ENCODE measurements around the gene CXCR2. TPM values are rescaled to one million over a fixed set of nuclear protein-coding genes. Genes with fewer than 3 reads are reported as not detected.

Gene CXCR2
- total and polyA plus RNA-seq, 4 donors, result 0.47 to 1.8 (median 0.97) TPM

- H3K4me1 ChIP-seq (ENCODE audit: control insufficient read depth in 4 of 4, insufficient read depth in 4 of 4, low read length in 3 of 4), result no peaks in the 10 kb centered on the region
These were observed 47.0 kb downstream of the CXCR2 start for GRCh38 chr2:218172845-218173244.

More at GRCh38 chr2:218172845-218173244, 47.0 kb downstream of the CXCR2 start:
- Histone ChIP-seq H3K27me3 (ENCODE audit: control insufficient read depth in 4 of 4, insufficient read depth in 4 of 4, low read length in 3 of 4) (no peaks in the 10 kb centered on the region), H3K36me3 (ENCODE audit: control insufficient read depth in 4 of 4, insufficient read depth in 3 of 4, low read depth in 1 of 4, low read length in 3 of 4) (no peaks in the 10 kb centered on the region), H3K9me3 (ENCODE audit: control insufficient read depth in 4 of 4, low read length in 3 of 4) (no peaks in the 10 kb centered on the region), H3K9ac (ENCODE audit: low read depth in 1 of 2, low read length in 2 of 2) (no peak overlapping the region), H3K27ac (ENCODE audit: low read depth in 1 of 2, low read length in 2 of 2) (no peak overlapping the region), H3K4me3 (ENCODE audit: low read depth in 1 of 3, low read length in 3 of 3) (no peak overlapping the region)
- no peak for DNase-seq (ENCODE audit: low spot score)
- 90% methylated on average over 2 of the region's 2 CpGs for WGBS
- TF ChIP-seq MAX (IDR thresholded peaks at IDR 0.05), result no peak
- no peak for TF ChIP-seq GABPA (IDR thresholded peaks at IDR 0.05 in 1 of 2, conservative IDR thresholded peaks at IDR 0.05 in 1 of 2)
- no peak for TF ChIP-seq HNF4A (conservative IDR thresholded peaks at IDR 0.05)
- TF ChIP-seq YY1 (IDR thresholded peaks at IDR 0.05), result no peak
- TF ChIP-seq EGR1 (IDR thresholded peaks at IDR 0.05; ENCODE audit: low read depth in 2 of 2), result no peak
- TF ChIP-seq JUND (IDR thresholded peaks at IDR 0.05), result no peak
- no peak for TF ChIP-seq RAD21 (IDR thresholded peaks at IDR 0.05)
- TF ChIP-seq NR2F2 (IDR thresholded peaks at IDR 0.05), result no peak
- no peak for TF ChIP-seq CTCF (IDR thresholded peaks at IDR 0.05; ENCODE audit: low read depth, low read length, missing input control)
- TF ChIP-seq HNF4G (IDR thresholded peaks at IDR 0.05), result no peak
- no peak for TF ChIP-seq ATF3 (IDR thresholded peaks at IDR 0.05)
- TF ChIP-seq SP1 (IDR thresholded peaks at IDR 0.05), result no peak
- no peak for TF ChIP-seq FOXA1 (IDR thresholded peaks at IDR 0.05)
- TF ChIP-seq, protein P1, sequence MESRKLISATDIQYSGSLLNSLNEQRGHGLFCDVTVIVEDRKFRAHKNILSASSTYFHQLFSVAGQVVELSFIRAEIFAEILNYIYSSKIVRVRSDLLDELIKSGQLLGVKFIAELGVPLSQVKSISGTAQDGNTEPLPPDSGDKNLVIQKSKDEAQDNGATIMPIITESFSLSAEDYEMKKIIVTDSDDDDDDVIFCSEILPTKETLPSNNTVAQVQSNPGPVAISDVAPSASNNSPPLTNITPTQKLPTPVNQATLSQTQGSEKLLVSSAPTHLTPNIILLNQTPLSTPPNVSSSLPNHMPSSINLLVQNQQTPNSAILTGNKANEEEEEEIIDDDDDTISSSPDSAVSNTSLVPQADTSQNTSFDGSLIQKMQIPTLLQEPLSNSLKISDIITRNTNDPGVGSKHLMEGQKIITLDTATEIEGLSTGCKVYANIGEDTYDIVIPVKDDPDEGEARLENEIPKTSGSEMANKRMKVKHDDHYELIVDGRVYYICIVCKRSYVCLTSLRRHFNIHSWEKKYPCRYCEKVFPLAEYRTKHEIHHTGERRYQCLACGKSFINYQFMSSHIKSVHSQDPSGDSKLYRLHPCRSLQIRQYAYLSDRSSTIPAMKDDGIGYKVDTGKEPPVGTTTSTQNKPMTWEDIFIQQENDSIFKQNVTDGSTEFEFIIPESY (IDR thresholded peaks at IDR 0.05), result no peak
- no peak for TF ChIP-seq RXRA (IDR thresholded peaks at IDR 0.05)
- TF ChIP-seq REST (IDR thresholded peaks at IDR 0.05), result no peak
